Stimulated activated CD8-positive, alpha-beta memory T cell treated with anti-CD3 and anti-CD28 coated beads, Interleukin-4, amount 100 ng/mL, for 24 hours (primary cell): ENCODE data around the gene TUBA1A.
A peak's percentile ranks its signal among the peaks of the same experiment; 100 is the strongest.
"Not testable (repeated sequence)": the region's sequence is repeated elsewhere in the genome, so short reads cannot be mapped to it uniquely, and the experiment has no call there.

ENCODE experiments used
- DNase-seq: peaks from one replicate; pipeline ENCODE4 v3.0.0-alpha.2; 2020; ENCODE audit warnings: low read depth

TUBA1A gene

DNA sequence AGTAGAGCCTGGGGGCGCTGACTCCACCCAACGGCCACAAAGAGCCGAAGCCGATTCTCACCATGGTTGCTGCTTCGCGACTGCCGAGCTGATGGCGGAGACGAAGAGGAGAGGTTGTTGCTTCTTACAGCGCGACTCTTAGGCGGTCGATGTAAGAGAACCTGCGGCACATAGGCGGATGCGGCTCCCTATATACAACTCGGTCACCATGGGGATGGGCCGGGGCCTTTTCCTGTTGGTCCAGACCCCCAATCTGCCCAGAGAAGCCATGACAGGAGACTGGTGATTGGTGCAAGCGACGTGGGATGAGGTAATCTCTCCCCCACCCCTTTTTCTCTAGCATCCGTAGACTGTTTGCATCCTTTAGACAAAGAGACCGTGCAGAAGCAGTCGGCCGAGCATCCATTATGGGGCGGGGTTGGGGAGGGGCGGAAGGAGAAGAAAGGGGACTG, at the start of gene TUBA1A:
Gene TUBA1A (minus strand): TSS at position 165 of the 452 bp plus-strand sequence. CDS start 101 bp downstream, at position 64.
- peak; percentile 81 for DNase-seq

DNA sequence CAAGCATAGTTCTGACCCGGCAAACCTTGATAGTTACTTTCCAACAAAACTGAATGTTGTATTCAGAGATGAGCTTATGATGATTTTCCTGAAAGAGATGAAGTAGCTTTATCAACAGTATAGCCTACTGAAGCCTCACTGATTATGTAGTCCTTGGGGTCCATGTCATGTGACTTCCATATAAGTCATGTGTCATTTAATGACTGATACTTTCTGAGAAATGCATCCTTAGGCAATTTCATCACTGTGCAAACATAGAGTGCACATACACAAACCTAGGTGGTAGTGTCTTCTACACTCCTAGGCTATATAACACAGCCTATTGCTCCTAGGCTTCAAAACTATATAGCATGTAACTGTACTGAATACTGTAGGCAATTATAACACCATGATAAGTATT, 47.5 kb upstream of the TUBA1A start:
- DNase-seq, result no peak

DNA sequence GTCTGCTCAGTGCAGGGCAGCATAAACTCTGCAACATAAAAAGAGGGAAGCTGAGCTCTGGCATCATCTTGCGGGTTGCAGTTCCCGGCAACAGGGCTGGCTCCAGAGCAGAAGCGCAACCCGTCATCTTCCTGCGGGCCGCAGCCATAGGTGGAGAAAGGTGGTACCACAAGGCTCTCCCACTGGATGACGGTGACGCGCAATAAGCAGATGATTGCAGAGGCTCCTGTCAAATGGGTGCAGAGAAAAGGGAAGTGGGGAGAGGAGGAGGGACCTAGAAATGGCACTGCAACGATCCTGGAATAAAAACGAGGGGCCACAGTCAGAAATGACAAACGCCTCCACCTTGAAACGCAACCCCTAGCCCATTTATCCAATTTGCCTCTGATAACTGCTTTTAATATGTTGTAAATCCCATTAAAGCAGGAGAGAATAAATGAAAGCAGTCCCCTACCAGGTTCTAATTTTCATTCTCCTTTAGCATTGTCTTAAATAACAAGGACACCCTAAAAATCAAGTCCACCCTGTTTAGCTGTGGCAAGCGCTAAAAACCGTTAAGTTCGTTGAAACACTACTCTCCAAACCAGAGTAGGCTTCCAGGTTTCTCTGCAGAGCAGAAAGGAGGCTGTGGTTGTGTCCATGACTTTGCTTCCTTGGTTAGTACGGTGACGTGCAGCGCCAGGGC, 45.1 kb upstream of the TUBA1A start:
- DNase-seq, result peak; percentile 4

DNA sequence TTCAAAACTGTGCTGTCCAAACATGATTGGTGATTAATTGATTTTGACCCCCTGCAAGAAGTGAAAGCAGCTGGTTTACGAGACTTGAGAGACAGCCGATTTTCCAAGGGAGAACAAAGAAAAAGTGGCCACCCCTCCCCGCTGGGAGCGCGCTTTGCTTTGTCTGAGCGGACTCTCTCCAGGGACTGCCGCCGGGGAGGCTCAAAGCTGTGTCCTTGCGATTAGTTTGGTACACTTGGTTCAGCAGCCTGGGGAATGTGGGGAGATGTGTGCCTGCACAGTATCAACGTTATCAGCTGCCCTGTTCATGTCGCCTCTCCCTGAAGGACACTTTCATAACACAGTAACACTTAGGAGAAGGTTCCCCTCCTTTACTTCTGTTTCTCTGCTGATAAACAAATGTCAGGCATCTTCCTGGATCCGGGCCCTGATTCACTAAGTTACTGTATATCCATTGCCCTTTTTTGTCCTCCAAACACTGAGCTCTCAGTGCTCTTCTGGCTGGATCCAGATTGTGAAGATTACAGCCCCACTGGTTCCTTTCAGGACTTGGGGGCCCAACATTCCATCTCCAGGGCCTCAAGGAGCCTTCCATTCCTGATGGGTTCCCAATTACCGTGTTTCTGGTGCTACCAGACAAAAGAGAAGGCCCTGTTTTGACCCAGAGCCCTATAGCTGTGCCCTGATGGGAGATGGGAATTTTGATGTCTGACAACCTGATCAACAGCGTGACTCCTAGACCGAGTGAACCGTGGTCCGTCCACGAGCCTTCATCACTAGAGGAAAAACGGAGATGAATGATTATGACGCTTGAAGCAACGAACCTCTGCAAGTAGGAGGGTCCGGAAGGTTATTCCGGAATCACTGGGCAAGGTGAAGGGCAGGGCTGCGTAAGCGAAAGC, 44.3 kb upstream of the TUBA1A start:
- no peak for DNase-seq

DNA sequence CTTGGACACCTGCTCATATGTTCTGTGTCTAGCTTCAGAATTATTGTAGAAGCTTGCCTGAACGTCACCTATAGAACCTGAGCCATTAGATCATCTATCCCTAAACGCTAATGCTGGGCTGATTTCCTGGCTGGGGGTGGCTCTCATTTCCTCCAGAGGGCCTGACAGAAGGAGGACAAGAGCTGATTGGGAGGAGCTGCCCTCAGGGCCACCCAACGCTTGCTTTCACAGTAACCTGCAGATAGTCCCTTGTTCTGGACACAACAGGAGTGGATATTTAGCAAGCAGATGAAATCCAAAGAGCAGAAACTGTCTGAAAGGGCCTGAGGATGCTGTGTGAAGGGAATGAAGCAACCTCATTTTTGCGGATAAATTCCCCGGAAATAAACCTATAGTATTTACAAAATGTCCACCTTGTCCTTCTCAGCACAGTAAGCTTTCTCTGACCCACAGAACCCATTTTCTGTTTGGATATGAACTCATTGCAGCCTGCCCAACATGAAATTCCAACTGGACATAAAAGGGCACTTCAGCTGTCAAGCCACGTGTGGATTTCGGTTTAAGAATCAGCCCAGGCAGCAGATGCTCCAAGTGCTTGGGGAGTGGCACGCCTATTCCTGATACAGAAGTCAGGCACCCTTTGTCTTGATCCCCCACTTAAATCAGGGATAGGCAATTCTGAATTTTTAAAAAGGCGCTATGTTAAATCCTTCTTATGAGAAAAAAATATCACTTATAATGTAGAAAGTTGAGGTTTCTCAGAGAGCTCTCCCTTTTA, 43.2 kb upstream of the TUBA1A start:
- DNase-seq, result no peak

DNA sequence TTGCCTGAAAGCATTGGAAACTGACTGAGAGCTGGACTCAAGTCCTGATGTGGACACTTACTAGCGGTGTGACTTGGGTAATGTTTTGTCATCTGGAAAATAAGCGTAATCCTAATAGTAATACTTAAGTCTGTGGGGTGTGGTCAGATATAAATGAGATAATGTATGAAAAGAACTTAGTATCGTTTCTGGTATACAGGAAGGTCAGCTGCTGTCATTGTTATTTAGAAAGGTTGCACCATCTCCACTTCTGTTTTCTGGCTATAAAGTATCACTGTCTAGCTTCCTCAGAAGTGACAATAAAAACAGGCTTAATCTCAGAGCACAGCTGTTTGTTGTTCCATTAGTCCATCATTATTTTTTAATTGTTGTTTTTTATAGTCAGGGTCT, 41.9 kb upstream of the TUBA1A start:
- no peak for DNase-seq

DNA sequence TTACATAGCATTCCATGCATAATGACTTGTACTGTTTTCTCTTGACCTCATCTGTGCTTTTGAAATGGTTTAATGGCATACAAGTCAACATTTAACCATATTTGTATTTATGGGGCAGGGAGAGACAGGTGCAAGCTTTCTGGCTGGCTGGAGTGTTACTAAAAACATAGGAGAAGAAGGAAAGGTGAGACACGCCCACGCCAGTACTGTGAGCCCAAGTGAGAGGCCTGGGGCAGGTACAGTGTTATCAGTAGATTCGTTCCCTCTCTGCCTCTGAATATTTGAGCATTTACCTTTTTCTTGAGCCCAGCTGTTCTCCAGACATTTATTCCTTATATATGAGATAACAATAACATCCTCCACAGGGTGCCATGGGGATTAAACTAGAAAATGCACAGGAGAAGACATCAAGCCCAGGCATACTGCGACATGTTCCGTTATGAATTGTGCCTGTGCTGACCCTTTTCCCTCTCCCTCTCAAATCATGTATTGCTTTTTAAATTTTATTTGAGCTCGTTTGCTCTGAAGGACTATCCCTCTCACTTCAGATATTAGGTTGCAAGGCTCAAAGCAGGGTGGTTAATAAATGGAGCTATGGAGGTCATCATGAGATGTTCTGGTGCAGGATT, 41.4 kb upstream of the TUBA1A start:
- DNase-seq, result no peak

DNA sequence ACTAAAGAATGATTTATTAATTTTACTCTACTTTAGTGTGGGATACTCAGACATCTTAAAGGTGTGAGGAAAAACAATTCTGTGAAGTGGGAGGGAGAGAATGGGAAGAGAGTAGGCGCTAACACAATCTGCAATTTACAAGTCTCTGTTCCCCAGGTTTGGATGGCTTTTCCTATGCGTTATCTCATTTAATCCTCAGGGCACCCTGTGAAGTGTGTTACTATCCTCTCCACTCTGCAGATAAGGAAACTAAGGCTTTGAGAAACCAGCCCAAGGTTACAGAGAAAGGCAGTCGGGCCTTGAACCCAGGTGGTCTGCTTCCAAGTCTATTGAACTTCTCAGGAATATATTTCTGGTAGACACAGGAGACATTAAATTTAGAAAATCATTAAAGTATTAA, 39.8 kb upstream of the TUBA1A start:
- DNase-seq, result no peak

DNA sequence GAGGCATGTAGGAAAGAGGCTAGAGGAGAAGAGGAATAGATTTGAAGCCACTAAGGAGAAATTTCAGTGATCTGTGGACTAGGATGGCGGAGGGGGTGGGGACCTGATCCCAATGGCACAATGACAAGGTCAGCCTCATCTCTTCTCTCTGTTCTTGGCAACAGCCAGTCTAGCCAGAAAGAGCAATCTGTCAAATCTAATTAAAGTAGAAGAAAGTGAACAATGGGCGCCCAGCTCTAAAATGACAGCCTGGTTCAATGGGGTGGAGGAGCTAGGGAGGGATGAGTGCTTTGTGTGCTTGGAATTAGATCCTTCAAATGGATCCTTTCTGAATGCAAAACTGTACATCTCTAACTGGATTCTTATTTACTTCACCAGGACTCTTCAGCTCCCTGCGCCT, 38.8 kb upstream of the TUBA1A start:
- no peak for DNase-seq

DNA sequence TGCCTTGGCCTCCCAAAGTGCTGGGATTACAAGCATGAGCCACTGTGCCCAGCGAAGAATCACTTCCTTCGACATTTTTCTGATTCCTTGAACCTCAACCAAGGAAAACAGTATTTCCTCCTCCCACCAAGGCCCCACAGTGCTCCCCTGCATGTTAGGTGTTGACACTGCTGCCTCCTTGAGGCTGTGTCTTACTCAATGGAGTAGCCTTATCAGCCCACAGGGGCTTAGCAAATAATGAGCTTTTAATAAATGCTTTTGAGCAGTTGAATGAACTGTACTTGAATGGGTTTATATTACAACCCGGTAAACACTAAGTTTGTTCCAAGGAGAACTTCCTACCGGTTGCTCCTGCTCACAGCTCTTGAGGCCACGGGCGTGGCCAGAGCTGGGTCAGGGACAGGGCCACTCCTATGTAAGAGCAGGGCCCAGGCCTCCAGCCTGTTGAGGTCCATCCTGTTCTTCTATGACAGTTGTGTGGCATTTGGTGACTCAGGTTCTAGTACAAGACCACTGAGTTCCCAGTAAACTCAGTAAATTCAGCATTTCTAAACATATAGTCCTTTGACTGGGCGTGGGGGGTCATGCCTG, 36.8 kb upstream of the TUBA1A start:
- DNase-seq, result no peak

DNA sequence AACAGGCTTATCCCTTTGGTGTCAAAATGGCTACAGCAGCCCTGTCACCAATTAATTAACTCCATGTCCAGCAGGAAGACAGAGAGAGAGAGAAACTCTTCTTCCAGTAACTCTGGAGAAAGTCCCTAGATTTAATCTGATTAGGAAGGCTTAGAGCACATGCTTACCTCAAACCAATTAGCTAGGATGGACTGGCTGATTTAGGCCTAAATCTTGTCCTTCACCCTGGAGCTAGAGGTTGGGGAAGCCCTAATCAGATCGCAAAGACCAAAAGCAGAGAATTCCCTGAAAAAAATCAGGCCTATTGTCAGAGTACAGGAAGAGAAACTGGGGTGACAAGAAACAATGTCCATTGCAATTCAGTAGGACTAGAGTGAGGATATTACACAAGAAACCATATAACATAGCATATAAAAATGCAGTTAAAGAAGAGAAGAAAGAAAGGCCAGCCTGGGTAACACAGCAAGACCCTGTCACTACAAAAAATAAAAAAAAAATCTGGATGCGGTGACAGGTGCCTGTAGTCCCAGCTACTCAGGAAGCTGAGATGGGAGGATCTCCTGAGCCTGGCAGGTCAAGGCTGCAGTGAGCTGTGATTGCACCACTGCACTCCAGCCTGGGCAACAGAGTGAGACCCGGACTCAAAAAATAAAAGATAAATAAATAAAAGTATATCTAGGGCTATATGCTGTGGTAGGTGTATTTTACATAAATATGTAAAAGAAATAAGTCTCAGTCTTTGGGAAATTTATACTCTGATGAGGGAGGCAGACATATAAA, 34.9 kb upstream of the TUBA1A start:
- no peak for DNase-seq

DNA sequence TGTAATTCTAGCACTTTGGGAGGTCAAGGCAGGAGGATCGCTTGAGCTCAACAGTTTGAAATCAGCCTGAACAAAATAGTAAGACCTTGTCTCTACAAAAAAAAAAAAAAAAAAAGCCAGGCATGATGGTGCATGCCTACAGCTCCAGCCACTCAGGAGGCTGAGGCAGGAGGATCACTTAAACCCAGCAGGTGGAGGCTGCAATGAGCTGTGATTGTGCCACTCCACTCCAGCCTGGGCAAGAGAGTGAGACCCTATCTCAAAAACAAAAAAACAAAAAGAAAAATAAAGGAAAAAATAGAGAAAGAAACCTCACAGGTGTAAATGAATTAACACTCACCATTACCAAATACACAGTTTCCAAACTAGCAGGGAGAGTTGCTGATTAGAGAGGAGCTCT, 34.2 kb upstream of the TUBA1A start:
- no peak for DNase-seq

DNA sequence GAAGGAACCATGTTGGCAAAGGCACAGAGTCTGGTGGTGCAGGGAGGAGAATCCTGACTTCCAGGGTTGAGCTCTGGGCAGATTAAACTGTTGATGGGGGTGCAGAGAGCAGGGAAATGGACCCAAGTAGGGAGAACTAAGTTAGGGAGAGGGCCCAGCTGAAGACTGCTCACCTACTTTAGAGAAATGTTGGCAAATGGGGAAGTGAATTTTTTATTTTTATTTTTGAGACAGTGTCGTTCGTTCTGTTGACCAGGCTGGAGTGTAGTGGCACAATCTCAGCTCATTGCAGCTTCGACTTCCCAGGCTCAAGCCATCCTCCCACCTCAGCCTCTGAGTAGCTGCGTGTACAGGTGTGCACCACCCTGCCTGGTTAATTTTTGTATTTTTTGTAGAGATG, 32.1 kb upstream of the TUBA1A start:
- DNase-seq, result no peak

DNA sequence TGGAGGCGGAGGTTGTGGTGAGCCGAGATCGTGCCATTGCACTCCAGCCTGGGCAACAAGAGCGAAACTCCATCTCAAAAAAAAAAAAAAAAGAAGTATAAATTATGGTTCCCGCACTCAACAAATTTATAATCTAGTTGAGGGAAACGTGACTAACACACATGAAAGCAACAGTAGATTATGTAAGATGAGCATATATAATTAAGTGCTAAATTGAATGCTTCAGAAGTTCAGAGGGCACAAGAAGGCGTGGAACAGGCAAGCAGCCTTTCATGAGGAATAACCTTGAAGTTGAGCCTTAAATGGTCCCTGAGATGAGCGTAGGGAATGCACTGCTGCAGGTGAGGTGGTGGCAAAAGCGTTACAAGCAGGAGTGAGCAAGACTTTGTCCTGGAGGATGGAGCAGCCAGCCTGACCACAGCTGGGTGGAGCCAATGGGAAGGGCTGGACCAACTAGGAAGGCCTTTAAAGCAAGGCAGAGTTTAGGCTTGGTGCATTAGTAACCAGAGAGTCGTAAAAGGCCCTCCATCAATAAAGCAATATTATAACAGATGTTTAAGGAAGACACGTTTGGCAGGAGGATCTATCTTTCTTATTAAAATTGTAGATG, 30.6 kb upstream of the TUBA1A start:
- no peak for DNase-seq

DNA sequence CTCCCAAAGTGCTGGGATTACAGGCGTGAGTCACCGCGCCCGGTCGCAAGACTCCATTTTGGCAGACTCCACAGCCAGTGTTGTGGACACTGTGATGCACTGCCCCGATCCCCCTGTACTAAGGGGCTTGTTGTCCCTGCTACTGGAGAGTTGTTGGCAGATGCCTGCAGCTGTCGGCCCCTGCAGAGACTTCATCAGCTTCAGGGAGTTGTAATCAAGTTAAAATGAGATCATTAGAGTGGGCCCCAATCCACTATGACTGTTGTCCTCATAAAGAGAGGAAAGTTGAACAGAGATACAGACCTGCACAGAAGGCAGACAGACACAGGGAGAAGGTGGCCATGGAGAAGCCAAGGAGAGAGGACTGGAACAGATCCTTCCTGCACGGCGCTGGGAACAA, 23.7 kb upstream of the TUBA1A start:
- no peak for DNase-seq

DNA sequence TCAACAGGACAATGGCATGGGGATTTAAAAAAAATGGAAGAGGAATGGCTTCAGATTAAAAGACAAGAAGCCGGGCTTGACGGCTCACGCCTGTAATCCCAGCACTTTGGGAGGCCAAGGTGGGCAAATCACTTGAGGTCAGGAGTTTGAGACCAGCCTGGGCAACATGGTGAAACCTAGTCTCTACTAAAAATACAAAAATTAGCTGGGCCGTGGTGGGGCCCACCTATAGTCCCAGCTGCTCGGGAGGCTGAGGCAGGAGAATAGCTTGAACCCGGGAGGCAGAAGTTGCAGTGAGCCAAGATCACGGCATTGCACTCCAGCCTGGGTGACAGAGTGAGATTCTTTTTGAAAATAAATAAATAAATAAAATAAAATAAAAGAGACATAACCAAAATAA, 21.8 kb upstream of the TUBA1A start:
- DNase-seq, result not testable (repeated sequence)

DNA sequence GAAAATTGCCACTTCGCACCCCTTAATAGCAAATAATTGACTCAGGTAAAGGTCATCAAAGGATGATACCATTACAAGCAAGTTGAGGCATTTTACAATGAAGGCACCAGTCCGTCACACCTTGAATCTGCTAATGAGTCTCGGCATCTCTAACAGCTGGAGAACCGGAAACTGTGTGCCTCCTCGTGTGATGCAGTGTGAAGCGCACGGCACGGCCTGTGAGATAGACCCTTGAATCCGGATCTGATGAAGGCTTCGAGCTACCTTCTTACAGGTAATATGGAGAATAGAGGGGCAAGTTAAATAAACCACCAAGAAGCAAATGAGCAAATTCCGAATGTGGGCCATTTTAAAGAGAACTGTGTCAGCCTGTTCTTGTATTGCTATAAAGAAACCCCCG, 19.8 kb upstream of the TUBA1A start:
- no peak for DNase-seq

DNA sequence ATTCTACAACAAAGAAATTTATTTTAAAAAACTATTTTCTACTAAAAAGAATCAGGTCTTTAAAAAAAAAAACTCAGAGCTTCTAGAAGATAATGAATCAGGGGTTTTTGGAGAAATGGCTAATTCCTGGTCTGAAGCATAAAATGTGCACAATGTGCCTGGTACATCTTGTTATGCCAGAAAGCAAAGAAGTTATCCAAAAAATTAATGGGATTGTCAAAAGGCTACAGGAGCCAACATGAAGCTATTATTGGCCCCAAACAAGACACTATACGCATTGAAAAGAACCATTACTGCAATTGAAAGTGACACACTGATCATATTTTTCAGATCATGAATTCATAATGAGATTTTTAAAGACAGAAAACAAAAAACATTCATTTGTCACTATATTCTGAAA, 19.3 kb upstream of the TUBA1A start:
- DNase-seq, result no peak

DNA sequence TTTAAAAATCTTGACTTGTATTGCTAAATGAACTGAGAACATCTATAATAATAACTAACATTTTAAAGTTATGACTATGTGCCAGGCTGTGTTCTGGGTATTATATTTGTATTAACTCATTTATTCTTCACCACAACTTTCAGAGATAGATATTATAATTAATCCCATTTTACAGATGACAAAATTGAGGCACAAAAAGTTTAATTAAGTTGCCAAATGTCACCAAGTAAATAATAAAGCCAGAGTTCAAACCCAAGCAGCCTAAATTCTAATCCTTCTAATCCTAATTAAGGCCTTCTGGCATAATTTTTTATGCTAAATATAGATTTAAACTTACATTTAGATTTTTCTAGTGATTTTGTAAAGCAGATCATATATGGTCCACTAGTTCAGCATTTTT, 17.5 kb upstream of the TUBA1A start:
- DNase-seq, result no peak

DNA sequence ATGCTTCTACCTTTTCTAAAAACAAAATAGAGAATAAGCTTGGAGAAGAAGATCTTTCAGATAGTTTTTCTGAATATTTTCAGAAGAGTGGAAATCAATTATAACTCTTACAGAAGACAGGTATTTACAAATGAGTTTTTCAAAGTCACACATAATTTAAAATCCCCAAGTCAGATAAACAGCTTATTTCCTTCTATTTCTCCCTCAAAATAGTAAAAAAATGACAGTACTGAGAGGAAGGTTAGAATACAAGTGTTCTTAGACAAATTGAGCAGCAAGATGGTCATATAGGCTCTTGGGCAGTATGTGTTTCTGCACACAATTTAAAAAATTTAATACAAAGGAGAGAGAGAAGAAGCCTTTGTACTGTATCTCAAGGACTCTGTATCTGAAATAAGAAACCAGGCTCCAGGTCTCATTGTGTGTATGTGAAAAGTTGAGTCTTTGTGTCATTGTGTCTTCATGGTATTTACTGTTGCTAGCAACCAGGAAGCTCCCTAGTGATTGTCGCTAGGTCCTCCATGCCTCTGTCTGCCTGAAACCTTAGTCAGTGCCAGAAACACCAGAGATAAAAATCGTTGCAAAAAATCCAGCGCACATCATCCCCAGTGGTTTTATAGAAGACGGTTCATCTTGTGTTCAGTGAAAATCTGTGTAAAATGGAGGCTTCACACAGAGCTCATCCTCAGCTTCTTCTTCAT, 12.9 kb upstream of the TUBA1A start:
- DNase-seq, result no peak
